Stimulated activated CD4-positive, alpha-beta T cell treated with anti-CD3 and anti-CD28 coated beads, Interleukin-15, amount 100 ng/mL, for 24 hours (primary cell): ENCODE results near the gene KIAA0319L.
A peak's percentile ranks its signal among the peaks of the same experiment; 100 is the strongest.

Source experiments
- DNase-seq: peaks from one replicate; pipeline ENCODE4 v3.0.0-alpha.2; 2020

Gene KIAA0319L

DNA sequence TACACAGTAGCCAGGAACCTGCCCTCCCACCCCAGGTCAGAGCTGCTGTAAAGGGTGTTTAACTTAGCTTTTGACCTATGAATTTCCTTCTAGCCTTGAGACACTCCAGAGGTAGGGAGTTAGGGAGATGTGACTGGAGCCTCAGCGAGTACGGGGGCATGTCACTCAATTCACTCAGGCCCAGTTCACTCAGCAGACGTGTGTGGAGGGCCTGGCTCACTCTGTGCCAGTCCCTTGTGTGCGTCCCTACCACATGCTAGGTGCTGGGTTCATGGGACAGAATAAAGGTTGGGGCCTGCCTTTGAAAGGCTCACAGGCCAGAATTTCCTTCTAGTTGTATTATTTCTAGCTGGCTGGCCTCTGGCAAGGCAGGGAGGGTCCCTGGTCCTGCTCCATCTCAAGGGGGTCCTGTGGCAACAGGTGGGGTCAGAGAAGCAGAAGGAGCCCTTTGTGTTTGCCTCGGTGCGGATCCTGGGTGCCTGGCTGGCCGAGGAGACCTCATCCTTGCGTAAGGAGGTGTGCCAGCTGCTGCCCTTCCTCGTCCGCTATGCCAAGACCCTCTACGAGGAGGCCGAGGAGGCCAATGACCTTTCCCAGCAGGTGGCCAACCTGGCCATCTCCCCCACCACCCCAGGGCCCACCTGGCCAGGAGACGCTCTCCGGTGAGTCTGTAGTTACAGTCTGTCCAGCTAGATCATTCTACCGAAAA is 4.9 kb upstream of the KIAA0319L start:
- no peak for DNase-seq

DNA sequence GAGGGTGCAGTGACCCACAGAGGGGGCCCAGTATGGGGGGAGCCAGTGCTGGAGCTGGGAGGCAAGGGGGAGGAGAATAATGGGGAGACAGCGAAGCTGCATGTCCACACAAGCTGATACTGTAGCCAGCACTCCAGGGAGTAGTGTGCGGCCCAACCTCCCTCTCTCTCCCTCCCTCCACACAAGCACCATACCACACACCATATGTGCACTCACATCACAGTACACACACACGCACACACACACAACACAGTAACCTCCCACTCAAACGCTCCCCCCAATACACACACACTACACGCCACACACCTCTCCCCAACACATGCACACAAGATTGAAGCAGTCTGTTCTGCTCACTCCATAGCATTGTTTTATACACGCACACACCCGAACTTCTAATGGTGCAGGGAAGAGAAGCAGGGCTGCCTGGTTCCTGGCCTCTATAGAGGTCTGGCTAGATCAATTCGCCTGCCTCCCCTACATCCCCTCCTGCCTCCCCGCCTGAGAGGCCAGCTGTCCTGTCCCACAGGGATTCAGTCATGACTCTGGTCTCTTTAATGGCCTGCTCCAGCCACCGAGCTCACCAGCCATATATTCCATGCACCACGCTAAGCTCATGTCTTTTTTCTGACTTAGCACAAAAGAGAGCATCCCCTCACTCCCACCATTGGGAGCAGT is 4.2 kb upstream of the KIAA0319L start:
- no peak for DNase-seq

DNA sequence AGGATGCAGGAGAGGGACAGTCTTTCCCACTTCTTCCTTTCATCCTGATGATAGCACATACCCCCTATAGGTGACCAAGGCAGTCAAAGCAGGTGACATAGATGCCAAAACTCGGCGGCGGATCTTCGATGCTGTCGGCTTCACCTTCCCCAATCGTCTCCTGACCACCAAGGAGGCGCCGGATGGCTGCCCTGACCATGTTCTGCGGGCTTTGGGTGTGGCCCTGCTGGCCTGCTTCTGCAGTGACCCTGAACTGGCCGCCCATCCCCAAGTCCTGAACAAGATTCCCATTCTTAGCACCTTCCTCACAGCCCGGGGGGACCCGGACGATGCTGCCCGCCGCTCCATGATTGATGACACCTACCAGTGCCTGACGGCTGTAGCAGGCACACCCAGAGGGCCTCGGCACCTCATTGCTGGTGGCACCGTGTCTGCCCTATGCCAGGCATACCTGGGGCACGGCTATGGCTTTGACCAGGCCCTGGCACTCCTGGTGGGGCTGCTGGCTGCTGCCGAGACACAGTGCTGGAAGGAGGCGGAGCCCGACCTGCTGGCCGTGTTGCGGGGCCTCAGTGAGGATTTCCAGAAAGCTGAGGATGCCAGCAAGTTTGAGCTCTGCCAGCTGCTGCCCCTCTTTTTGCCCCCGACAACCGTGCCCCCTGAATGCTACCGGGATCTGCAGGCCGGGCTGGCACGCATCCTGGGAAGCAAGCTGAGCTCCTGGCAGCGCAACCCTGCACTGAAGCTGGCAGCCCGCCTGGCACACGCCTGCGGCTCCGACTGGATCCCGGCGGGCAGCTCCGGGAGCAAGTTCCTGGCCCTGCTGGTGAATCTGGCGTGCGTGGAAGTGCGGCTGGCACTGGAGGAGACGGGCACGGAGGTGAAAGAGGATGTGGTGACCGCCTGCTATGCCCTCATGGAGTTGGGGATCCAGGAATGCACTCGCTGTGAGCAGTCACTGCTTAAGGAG is 3.3 kb upstream of the KIAA0319L start:
- DNase-seq, result no peak

DNA sequence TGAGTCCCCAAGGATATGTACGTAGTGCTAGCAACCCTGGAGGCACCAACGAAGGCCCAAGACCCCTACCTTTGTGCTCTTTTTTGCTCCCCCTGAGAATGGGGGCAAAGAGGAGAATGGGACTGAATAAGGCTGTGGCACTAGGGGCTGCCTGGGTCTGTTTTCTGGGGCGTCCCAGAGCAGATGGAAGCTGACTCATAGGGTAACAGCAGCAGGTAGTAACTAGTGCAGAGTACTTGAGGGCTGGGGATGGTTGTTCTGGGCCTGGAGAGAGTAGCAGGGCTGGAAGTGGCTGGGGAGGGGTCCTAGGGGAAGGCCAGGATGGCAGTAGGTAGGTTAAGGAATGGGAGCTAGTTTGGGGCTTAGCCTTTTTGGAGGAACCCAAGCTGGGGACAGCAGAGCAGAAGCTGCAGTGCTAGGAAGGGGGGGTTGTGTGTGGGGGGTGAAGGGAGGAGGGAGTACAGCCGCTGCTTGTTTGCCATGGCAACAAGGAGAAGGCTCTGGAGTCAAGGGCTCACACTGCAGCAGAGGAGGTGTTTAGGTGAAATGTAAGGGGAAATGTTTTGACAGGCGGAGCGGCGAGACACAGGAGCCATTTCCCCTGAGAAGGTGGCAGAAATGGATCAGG is 2.2 kb upstream of the KIAA0319L start:
- no peak for DNase-seq

DNA sequence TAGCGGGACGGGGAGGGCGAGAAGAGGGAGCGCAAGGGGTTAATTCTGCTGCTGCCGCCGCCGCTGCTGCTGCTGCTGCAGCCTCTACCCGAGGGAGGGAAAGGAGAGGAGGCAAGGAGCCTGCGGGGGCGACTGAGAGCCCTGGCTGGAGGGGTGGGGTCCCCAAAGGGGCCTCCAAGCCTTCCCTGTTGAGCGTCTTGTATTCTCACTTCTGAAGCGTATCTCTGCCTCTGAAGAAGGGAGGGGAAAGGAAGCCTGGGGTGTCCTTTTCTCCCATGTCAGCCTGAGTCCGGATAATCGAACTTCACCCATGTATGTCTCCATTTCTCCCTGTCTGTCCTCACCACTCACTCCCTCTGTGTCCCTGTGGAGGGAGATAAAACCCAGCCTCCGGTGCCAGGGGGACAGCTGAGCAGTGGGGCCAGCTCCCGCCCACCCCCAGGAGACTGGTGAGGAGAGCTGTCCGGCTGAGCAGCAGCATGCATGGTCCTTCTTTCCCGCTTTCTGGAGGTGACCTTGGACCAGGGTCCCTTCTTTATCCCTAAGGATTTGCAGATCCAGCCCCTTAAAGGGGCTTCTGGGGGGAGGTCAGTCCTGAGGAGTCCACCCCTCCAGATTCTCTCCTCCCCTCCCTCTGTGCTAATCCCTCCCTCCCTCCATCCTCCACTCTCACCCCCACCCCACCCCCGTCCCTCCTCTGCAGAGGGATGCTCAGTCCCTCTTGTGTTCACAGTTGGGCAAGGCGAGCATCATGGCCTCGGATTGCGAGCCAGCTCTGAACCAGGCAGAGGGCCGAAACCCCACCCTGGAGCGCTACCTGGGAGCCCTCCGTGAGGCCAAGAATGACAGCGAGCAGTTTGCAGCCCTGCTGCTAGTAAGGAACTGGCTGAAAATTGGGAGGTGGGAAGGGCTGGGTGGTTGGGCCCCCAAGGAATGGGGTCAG is 1.4 kb upstream of the KIAA0319L start:
- DNase-seq, result peak; percentile 39

DNA sequence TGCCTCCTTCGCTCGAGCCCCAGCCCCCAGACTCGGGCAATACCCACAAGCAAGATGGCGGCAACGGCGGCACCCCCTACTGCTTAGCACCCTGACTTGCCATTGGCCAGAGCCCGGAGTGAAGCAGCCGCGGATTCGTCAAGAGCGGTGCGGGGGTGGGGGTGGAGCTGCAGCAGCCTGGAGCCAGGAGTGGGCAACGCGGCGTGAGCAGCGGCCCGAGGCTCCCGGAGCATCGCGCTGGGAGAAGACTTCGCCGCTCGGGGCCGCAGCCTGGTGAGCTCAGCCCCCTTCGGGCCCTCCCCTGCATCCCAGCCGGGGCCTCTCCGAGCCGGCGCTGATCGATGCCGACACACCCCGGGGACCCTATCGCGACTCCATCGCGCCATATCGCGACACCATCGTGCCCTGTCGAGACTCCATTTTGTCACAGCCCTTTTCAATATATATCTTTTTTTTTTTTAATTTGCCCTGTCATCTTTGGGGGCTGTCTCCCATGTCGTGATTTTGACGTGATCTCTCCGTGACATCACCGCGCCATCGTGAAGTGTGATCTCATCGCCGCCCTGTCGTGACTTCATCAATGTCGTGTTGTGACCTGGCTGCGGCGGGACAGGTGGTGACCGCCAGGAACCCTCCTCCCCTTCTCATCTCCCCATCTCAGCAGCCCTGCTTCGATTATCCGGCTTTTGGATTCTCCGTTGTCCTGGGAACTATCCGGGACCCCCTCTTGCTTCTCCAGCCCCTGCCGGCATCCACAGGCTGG is 589 bp upstream of the KIAA0319L start, which contains the start of gene NCDN:
Gene NCDN, plus strand, starts transcription at position 189 of the 763 bp plus-strand sequence. Its CDS starts 392 bp downstream, at position 581.
- DNase-seq, result peak; percentile 98

DNA sequence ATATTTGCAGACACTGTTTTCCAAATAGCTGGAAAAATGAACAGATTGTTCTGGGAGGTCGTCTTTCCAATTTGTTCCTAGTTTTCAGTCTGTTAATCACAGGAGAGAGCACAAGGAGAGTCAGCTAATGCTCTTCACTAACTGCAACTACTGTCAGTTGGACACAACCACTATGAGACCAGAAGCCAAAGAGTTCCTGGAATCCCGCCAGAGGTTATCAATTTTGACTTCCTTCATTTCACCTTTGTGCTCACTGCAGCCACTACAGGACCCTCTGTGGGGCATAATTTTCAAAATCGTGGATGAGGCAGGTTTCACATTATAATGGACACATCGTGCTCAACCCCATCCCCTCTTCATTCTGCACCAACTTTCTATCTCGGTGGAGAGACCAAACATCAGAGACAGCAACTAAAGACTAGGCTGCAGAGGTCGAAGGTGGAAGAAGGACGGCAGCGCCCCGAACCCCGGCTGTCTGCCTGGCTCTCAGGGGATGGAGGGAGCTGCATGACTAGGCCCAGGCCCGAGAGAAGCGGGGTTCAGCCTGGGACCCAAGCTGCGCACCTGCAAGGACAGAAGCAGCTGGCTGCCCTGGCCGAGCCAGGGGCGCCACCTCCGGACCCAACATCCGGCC is 602 bp downstream of the KIAA0319L start:
- peak; percentile 42 for DNase-seq

DNA sequence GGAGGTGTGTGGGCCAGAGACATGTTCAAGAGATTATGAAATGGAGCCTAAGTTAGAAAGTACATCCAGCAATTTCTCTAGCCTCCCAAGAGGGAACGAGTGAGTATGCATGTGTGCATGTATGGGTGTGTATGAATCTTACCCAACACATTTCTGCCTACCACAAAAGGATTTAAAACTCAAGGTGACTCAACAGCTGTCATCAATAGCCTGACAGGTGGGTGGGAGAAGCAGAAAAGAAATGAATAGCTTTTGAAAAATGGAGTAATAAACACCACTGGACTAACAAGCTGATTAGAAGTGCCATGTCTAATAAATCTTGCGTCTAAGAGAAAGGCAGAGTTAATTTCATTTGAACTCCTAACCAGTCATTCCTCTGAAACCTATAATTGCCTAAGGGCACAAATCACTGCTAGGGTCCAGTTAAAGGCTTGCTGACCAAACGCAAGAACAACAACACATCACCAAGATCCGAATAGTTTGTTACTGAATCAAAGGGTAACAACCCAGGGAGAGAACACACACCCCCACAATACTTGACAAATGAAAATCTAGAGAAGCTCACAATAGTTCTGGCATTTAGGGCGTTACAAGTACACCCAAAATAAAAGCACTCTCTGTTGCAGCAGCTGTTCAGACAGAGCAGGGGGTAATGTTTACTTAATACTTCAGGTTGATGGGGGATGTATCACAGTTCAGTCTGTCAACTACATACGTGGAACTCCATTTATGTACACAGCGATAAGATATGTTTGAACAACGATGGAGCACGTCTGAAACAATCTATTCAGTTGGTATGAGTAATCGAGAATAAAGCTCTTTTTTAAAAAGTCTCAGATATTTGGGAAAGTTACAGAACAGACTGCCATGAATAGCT is 1.4 kb downstream of the KIAA0319L start:
- no peak for DNase-seq

DNA sequence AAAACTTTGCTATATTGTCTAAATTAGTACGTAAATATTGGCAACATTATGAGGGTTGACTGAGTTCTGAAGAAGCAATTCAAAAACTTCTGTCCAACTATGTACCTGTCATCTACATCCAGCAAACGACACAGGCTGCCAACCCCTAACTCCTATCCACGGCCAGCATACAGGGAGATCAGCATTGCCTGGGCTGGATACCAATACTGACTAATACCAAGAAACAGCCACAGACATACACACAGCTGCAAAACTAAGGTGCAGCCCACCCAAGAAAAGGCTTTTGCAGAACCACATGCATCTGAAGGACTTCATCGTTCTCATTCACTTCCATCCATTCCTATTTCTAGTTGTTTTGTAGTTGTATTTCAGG is 2.0 kb downstream of the KIAA0319L start:
- no peak for DNase-seq

DNA sequence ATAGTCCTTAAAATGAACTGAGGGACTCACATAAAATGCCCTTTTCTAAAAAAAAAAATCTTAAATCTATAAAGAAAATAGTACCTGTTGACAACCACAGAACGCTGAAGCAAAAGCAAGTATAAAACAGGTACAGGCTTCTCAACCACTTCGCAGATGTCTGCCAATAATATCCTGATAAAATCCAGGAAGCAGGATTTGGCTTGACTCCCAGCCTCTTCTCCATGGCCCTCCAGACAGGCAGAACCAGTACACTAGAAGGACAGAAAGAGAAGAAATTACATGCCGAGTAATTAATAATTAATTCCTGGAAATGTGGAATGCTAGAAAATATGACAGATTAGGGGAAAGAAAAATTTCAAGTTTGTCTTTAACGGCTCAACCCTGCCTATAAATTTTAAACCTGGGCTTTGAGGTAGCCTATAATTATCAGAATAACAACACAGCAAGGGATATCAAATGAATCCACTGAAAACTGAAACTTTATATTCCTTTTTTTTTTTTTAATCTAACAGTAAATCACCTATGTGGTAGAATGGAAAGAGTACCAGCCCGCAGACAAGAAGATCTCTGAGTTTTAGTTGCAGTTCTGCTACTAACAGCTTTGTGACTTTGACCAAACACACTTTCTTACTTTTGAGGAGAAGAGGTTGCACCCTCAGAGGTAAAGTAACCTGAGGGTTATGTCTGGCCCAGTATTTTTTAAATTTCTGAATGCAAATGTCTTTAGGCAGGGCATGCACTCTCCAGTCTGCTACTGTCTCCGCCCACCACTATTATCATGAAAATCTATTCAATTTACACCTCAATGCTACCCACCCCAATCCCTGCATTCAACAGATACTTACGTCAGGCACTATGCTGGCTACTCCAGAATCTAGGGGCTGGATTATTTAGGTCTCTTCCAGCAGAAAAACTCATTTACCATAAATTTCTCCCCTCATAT is 2.7 kb downstream of the KIAA0319L start:
- no peak for DNase-seq

DNA sequence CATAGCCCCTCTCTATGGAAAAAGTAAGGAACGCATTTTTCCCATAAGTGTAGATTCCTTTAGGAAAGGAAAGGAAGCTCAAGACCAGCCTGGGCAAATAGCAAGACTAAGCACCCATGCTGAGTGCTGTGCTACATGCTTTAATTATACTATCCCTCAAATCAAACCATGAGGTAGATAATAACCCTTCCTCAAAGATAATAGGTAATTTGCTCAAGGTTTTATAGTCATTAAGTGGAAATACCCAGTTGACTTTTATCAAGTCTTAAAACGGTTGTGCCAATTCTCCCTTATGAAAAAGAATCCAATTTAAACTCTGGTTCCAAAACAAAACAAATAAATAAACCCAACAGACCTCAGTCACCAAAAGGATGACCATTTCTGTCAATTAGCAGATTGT is 3.4 kb downstream of the KIAA0319L start:
- no peak for DNase-seq

DNA sequence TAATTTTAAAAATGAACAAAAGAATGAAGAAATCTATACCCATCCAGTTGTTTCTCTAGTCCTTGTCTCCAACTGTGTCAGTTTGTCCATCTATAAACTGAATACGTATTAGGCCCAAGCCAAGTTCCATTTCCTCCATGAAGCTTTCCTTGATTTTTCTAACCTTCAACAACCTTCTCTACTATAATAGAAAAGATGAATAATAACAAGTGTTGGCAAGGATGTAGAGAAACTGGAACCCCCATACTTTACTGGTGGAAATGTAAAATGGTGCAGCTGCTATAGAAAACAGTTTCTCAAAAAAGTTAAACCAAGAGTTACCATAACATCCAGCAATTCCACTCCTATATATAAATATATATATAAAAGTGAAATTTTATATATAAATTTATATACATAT is 10.6 kb downstream of the KIAA0319L start:
- DNase-seq, result no peak

DNA sequence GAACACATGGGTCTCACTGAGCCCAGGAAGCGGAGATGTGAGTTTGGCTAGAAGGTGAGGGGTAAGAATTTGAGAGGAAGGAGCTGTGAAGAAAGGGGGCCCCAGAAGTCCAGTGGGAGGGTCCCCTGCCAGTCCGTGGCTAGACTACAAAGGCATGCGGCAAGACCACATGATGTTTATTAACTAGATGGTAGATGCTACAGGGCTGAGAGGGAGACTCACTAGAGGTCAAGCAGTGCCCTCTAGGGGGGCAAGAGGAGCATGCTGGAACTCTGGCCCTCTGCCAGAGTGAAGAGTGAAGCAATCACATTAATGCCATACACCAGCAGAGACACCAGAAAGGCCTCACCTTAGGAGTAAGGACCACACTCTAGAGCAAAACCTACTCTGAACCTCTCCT is 12.2 kb downstream of the KIAA0319L start:
- no peak for DNase-seq

DNA sequence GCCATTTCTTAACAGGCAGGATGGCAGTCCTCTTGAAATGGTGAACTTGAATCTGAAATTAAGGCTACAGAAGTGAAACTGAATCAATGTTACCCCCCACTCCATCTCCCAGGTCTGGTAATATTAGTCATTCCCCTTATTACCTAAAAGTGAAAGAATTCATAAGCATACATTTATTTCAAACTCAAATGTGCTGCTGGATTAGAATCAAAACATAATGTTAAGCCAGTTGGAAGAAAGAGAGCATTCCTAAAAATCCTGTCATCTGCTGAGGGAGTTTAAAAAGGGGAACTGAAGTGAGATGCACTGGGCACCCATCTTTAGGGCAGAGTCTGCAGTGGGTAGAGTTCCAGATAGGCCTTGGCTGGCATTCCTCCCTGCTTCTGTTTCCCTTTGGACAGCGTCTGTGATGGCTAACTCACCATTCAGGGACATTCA is 17.4 kb downstream of the KIAA0319L start:
- DNase-seq, result no peak

DNA sequence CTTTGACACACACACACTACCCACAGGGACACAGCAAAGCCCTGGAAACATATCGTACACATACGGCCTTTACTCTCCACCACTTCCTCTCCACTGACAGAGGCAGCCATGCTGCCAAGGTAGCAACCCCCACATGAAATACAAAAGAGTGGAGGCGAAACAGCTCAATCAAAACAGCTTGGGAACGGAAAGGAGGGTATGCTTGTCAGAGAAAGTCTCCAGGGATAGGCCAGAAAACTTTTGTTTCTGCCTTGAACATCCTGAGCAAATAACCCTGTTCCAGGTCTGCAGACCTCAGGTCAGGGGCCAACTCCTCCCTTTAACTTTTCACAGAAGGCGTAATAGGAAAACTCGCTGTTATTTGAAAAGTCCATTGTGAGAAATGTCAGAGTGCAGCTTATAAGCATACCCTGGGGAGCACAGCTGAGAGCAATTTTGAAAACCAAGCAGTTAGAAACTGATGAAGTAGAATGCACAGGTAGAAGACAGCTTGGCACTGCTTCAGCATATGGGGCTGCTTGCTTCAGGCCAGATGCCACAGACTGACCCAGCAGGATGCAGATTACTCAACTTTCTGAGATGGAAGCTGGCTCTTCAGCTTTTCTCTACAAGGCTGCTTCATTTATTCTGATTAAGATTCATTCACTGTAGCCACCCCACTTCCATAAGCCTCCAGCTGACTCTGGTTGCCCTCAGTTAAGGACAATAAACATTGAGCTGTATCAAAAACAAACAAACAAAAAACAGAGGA is 18.0 kb downstream of the KIAA0319L start:
- no peak for DNase-seq

DNA sequence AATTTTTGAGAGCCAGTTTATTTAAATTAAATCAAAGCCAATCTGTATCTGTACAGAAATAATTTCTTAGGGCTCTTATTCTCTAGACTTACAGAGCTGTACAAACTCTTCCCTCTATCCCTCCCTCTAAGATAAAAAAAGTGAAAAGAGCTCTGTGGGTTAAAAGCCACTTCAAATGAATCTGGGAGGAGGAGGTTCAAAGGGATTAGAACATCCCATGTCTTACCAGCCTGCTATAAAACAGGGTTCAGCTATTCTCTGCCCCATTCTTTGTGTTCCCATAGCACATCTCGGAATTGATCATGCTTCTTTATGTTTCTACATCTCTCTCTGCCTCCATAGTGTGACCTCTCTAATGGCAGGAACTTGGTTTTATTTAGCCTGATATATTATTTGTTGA is 19.4 kb downstream of the KIAA0319L start:
- no peak for DNase-seq

DNA sequence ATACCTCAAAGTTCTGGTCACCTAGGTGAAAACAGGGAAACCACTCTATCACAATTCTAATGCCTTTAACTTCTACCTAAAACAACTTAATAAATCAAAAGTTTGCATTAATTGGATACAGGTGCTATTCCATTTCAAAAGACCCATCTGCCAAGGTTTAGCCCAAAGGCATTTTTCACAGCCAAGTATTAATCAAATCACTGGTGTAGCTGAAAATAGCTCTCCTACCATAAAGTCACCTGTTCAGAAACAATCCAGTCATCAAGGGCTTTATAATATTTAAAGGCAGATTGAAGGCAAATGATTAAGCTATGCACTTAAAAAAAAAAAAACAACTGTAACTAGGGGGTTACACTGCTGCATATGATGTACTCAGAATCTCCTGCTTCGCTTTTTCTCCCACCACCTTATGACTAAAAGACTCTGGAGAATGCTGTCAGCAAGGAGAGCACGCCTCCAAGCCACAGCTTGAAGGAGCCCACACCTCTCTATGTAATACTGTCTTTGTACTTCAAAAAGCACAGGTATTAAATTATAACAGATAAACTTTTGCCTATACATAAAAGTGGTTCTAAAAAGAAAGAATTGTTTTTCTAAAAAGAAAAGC is 20.5 kb downstream of the KIAA0319L start:
- no peak for DNase-seq
